HepG2 (cell line): ENCODE measurements around the gene ZCCHC8. TPM values are rescaled to one million over a fixed set of nuclear protein-coding genes. Genes with fewer than 3 reads are reported as not detected.

Experiments used
- CBX2 ChIP-seq, 2 experiments: fragments of 200-600 bp in 1 of 2; sonication (generic); formaldehyde crosslinking in 1 of 2; IDR thresholded peaks; 2 replicates each; pipeline versions ENCODE4 v1.7.0 to v1.8.1; 2018 to 2022; ENCODE audit warnings: low read depth in 2 of 2, low read length in 1 of 2, mild to moderate bottlenecking in 1 of 2, missing genetic modification reagents in 1 of 2
- CREM ChIP-seq, 2 experiments: sonication (generic) in 1 of 2; formaldehyde crosslinking in 1 of 2; IDR thresholded peaks; 2 replicates each; pipeline versions ENCODE4 v1.4.0 to v1.6.1; 2016 to 2020; ENCODE audit warnings: antibody characterized with exemption in 1 of 2, mild to moderate bottlenecking in 1 of 2, missing genetic modification reagents in 1 of 2
- ELF4 ChIP-seq: sonication (generic); formaldehyde crosslinking; IDR thresholded peaks from 2 replicates; pipeline ENCODE4 v1.5.0; 2020; ENCODE audit warnings: missing genetic modification reagents, mild to moderate bottlenecking, moderate library complexity, borderline replicate concordance
- HES4 ChIP-seq: sonication (generic); formaldehyde crosslinking; IDR thresholded peaks from 2 replicates; pipeline ENCODE4 v1.9.0; 2021; ENCODE audit warnings: mild to moderate bottlenecking, missing genetic modification reagents, borderline replicate concordance
- HNRNPL ChIP-seq: fragments of 200-400 bp; formaldehyde crosslinking; IDR thresholded peaks from 2 replicates; pipeline ENCODE4 v1.6.1; 2017; ENCODE audit warnings: mild to moderate bottlenecking, low read depth, low read length
- MAFF ChIP-seq: IDR thresholded peaks from 2 replicates; pipeline ENCODE4 v1.6.1; 2011; ENCODE audit warnings: low read depth, low read length, improper control_type of control experiment
- NCOA5 ChIP-seq: sonication (generic); formaldehyde crosslinking; IDR thresholded peaks from 2 replicates; pipeline ENCODE4 v1.4.0; 2020; ENCODE audit warnings: missing genetic modification reagents
- NFIB ChIP-seq: sonication (generic); formaldehyde crosslinking; IDR thresholded peaks from 2 replicates; pipeline ENCODE4 v1.9.0; 2021; ENCODE audit warnings: missing genetic modification reagents, mild to moderate bottlenecking, borderline replicate concordance
- ONECUT2 ChIP-seq: sonication (generic); formaldehyde crosslinking; IDR thresholded peaks from 2 replicates; pipeline ENCODE4 v1.4.0; 2020; ENCODE audit warnings: missing genetic modification reagents
- RFX1 ChIP-seq: fragments of 450-650 bp; IDR thresholded peaks from 2 replicates; pipeline ENCODE4 v1.6.1; 2017
- SIX4 ChIP-seq: sonication (generic); formaldehyde crosslinking; IDR thresholded peaks from 2 replicates; pipeline ENCODE4 v1.4.0; 2020; ENCODE audit warnings: missing genetic modification reagents
- TAF1 ChIP-seq: sonication (generic); formaldehyde crosslinking; IDR thresholded peaks from 2 replicates; pipeline ENCODE4 v1.4.0; 2020; ENCODE audit warnings: missing genetic modification reagents
- TSC22D2 ChIP-seq: sonication (generic); formaldehyde crosslinking; IDR thresholded peaks from 2 replicates; pipeline ENCODE4 v1.5.1; 2020; ENCODE audit warnings: missing genetic modification reagents, mild to moderate bottlenecking, borderline replicate concordance
- ZNF20 ChIP-seq: sonication (generic); formaldehyde crosslinking; IDR thresholded peaks from 2 replicates; pipeline ENCODE4 v1.4.0; 2020; ENCODE audit warnings: mild to moderate bottlenecking, moderate library complexity, missing genetic modification reagents
- ZNF232 ChIP-seq: sonication (generic); formaldehyde crosslinking; IDR thresholded peaks from 2 replicates; pipeline ENCODE4 v1.4.0; 2020; ENCODE audit warnings: missing genetic modification reagents, borderline replicate concordance
- ZNF430 ChIP-seq: sonication (generic); formaldehyde crosslinking; IDR thresholded peaks from 2 replicates; pipeline ENCODE4 v1.9.0; 2021; ENCODE audit warnings: mild to moderate bottlenecking, missing genetic modification reagents
- ZNF564 ChIP-seq: sonication (generic); formaldehyde crosslinking; IDR thresholded peaks from 2 replicates; pipeline ENCODE4 v1.8.1; 2023; ENCODE audit warnings: mild to moderate bottlenecking, missing genetic modification reagents
- ZNF619 ChIP-seq: sonication (generic); formaldehyde crosslinking; IDR thresholded peaks from 2 replicates; pipeline ENCODE4 v1.4.0; 2020; ENCODE audit warnings: mild to moderate bottlenecking, missing genetic modification reagents
- ZNF83 ChIP-seq: sonication (generic); formaldehyde crosslinking; IDR thresholded peaks from 2 replicates; pipeline ENCODE4 v1.4.0; 2020; ENCODE audit warnings: missing genetic modification reagents, mild to moderate bottlenecking, borderline replicate concordance
- polyA plus RNA-seq, 8 experiments: library from polyadenylated mRNA; depleted of rRNA in 3 of 8; stranded (reverse) in 7 of 8; unstranded in 1 of 8; fragments of >200 nt; fragmentation: Illumina TruSeq in 4 of 8; extraction: Trizol in 4 of 8; gene quantifications; 2 replicates each; pipeline versions ENCODE4 v1.2.1 to v1.2.3, GENCODE V29; 2011 to 2016; ENCODE audit warnings: low read depth in 4 of 8, missing spikeins in 1 of 8, mixed read lengths in 1 of 8; ENCODE audit not compliant: insufficient read depth in 1 of 8
- total RNA-seq, 5 experiments: library from RNA; depleted of rRNA; stranded (reverse); fragments of >200 nt; fragmentation: Illumina TruSeq; extraction: Trizol; gene quantifications; 2 replicates each; pipeline ENCODE4 v1.2.3, GENCODE V29; 2016; ENCODE audit warnings: low read depth in 1 of 5
- TF ChIP-seq, protein P1 (sequence below): sonication (generic); formaldehyde crosslinking; IDR thresholded peaks from 2 replicates; pipeline ENCODE4 v1.4.0; 2020; ENCODE audit warnings: missing genetic modification reagents
- TF ChIP-seq, protein P2 (sequence below): sonication (generic); formaldehyde crosslinking; IDR thresholded peaks from 2 replicates; pipeline ENCODE4 v1.8.0; 2022; ENCODE audit warnings: missing genetic modification reagents, mild to moderate bottlenecking, inconsistent platforms, borderline replicate concordance
- TF ChIP-seq, protein P3 (sequence below): sonication (generic); formaldehyde crosslinking; IDR thresholded peaks from 2 replicates; pipeline ENCODE4 v1.8.1; 2023; ENCODE audit warnings: missing genetic modification reagents, inconsistent platforms, borderline replicate concordance
- TF ChIP-seq, protein P4 (sequence below): sonication (generic); formaldehyde crosslinking; IDR thresholded peaks from 2 replicates; pipeline ENCODE4 v1.9.0; 2021; ENCODE audit warnings: missing genetic modification reagents, mild to moderate bottlenecking, borderline replicate concordance

Gene ZCCHC8
- total and polyA plus RNA-seq, 2 of the 13 experiments (the other 11 are each of a cell fraction or from before 2014, with no cell fraction given): 18.6 to 20.9 TPM

DNA sequence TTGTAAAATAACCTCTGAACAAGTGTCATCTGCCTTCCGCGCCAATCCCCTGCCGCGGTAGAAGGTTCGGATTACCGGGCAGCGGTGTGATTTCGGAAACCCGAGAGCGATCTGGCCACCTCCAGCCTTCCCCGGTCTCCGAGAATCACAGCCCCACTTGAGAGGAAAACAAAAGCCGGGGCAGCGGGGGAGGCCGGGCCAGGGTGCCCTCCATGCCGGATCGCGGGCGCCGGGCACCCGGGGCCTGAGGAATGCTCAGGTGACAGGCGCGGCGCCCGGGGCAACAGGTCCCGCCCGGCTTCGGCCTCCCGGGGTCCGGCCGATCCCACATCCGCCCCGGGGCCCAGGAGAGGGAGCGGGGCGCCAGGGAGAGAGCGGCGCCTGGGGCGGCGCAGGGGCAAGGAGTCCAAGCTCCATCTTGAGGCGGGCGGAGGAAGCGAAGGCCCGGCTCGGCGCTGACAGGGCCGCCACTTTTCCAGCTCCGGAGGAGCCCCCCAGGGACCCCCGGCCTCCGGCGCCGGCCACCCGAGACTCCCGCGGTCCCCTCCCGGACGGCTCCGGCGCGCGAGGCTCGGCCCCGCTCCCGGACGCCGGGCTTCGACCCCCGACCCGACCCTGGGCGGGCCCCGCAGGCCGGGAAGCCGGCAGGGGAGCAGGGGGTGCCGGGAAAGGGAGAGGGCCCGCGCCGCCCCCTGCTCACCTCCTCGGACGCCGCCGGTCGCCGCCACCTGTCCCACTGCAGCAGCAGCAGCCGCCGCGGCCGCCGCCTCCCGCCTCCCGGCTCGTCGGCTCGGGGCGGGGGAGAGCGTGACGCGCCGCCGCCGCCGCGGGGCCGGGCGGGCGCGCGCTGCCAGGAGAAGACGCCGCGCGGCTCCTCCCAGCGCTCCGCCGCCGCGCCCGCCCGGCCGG, 78.7 kb downstream of the ZCCHC8 start, which contains the start of gene CLIP1 (continued):
- TF ChIP-seq CBX2 (IDR thresholded peaks at IDR 0.05; ENCODE audit: low read depth, low read length) (no peak), CBX2 (CRISPR knock-in tag; IDR thresholded peaks at IDR 0.05; ENCODE audit: low read depth) (no peak), ELF4 (CRISPR knock-in tag) (no peak), ZNF430 (peak; percentile 43; the same call in 1 of the 2 replicates), MAFF (no peak), TAF1 (CRISPR knock-in tag) (peak; percentile 45; the same call in 1 of the 2 replicates), RFX1 (no peak), ZNF20 (CRISPR knock-in tag) (no peak), CREM (IDR thresholded peaks at IDR 0.05) (no peak), CREM (CRISPR knock-in tag; IDR thresholded peaks at IDR 0.05) (no peak), ZNF232 (peak; percentile 46; the same call in 1 of the 2 replicates), TSC22D2 (CRISPR knock-in tag) (no peak), HES4 (peak; percentile 65; the same call in 1 of the 2 replicates), ONECUT2 (no peak), ZNF564 (CRISPR knock-in tag) (0 out of 2 replicates have a peak, but pooled peaks have one; percentile 31), ZNF619 (CRISPR knock-in tag) (no peak), HNRNPL (peak; percentile 40; the same call in 1 of the 2 replicates), ZNF83 (CRISPR knock-in tag) (no peak), NCOA5 (CRISPR knock-in tag) (no peak), SIX4 (CRISPR knock-in tag) (no peak), NFIB (CRISPR knock-in tag) (no peak)
- TF ChIP-seq, protein P1, sequence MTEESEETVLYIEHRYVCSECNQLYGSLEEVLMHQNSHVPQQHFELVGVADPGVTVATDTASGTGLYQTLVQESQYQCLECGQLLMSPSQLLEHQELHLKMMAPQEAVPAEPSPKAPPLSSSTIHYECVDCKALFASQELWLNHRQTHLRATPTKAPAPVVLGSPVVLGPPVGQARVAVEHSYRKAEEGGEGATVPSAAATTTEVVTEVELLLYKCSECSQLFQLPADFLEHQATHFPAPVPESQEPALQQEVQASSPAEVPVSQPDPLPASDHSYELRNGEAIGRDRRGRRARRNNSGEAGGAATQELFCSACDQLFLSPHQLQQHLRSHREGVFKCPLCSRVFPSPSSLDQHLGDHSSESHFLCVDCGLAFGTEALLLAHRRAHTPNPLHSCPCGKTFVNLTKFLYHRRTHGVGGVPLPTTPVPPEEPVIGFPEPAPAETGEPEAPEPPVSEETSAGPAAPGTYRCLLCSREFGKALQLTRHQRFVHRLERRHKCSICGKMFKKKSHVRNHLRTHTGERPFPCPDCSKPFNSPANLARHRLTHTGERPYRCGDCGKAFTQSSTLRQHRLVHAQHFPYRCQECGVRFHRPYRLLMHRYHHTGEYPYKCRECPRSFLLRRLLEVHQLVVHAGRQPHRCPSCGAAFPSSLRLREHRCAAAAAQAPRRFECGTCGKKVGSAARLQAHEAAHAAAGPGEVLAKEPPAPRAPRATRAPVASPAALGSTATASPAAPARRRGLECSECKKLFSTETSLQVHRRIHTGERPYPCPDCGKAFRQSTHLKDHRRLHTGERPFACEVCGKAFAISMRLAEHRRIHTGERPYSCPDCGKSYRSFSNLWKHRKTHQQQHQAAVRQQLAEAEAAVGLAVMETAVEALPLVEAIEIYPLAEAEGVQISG (CRISPR knock-in tag): peak; percentile 67
- TF ChIP-seq, protein P2, sequence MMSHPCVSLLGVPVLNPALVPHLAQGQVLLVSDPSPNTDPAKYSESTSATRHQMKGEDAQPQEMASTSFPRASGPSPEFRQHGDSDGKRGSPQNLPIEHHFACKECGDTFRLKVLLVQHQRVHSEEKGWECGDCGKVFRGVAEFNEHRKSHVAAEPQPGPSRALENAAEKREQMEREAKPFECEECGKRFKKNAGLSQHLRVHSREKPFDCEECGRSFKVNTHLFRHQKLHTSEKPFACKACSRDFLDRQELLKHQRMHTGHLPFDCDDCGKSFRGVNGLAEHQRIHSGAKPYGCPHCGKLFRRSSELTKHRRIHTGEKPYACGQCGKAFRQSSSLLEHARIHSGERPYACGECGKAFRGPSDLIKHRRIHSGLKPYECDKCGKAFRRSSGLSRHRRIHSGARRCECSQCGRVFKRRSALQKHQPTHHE (CRISPR knock-in tag): no peak; the same call in 1 of the 2 replicates
- TF ChIP-seq, protein P3, sequence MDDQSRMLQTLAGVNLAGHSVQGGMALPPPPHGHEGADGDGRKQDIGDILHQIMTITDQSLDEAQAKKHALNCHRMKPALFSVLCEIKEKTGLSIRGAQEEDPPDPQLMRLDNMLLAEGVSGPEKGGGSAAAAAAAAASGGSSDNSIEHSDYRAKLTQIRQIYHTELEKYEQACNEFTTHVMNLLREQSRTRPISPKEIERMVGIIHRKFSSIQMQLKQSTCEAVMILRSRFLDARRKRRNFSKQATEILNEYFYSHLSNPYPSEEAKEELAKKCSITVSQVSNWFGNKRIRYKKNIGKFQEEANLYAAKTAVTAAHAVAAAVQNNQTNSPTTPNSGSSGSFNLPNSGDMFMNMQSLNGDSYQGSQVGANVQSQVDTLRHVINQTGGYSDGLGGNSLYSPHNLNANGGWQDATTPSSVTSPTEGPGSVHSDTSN (CRISPR knock-in tag): 0 out of 2 replicates have a peak, but pooled peaks have one; percentile 43
- TF ChIP-seq, protein P4, sequence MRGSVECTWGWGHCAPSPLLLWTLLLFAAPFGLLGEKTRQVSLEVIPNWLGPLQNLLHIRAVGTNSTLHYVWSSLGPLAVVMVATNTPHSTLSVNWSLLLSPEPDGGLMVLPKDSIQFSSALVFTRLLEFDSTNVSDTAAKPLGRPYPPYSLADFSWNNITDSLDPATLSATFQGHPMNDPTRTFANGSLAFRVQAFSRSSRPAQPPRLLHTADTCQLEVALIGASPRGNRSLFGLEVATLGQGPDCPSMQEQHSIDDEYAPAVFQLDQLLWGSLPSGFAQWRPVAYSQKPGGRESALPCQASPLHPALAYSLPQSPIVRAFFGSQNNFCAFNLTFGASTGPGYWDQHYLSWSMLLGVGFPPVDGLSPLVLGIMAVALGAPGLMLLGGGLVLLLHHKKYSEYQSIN (CRISPR knock-in tag): no peak
